Neural cell (in vitro differentiated cells): ENCODE measurements around the gene BPTF.

Experiments used
- EP300 ChIP-seq: fragments of 450-650 bp; conservative IDR thresholded peaks from 2 replicates; pipeline ENCODE4 v1.6.1; 2014; ENCODE audit warnings: antibody characterized with exemption, mild to moderate bottlenecking, moderate library complexity; ENCODE audit not compliant: poor library complexity, severe bottlenecking
- POLR2AphosphoS5 ChIP-seq: IDR thresholded peaks from 2 replicates; pipeline ENCODE4 v1.6.1; 2012

- TF ChIP-seq EP300 (no peak), POLR2AphosphoS5 (no peak)
Observed at GRCh38 chr17:67994817-67995569, 169.7 kb downstream of the BPTF start.
